NOMO-1 treated with dmso at 0.1 percent for 144 hours (cell line): Measurements from ENCODE around the gene PTPRH.
"Not testable (repeated sequence)": the region's sequence is repeated elsewhere in the genome, so short reads cannot be mapped to it uniquely, and the experiment has no call there.

Experiments
- DNase-seq: peaks from one replicate; lab custom pipeline; 2025; ENCODE audit not compliant: unreplicated experiment; lab: John Stamatoyannopoulos, UW

The PTPRH gene

DNA sequence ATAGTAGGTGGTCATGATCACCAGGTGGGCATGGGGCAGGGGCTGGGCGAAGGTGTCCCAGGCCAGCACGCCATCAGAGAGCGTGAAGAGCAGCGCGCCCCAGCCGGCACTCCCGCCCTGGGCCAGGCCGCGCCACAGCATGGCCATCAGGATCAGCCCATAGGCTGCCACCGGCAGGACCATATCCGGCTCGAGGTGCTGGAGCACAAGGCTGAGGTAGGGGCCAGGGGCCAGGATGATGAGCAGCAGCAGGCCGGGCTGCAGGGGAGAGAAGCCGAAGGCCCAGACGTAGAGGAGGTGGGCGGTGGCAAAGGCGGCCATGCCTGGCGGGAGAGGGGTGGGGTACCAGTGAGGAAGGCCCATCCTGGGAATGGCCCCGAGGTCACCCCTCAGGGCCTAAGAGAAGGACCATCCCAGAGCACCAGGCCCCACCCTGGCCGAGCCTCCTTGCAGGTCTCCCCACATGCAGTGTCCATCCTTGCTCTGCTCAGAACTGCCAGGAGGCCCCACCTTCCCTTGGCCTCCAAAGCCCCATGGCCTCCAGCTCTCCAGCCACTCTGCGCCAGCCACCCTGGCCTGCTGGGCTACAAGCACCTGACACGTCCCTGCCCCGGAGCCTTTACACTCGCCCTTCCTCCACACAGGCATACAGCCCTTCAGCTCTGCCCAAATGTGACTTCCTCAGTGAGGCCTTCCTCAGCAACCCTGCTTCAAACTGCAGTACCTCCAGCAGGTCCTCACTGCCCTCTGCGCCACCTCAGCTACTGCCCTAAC lies 18.1 kb upstream of the PTPRH start:
- DNase-seq, result no peak

- no peak for DNase-seq
These were observed 17.5 kb upstream of the PTPRH start for GRCh38 chr19:55226788-55227187.

DNA sequence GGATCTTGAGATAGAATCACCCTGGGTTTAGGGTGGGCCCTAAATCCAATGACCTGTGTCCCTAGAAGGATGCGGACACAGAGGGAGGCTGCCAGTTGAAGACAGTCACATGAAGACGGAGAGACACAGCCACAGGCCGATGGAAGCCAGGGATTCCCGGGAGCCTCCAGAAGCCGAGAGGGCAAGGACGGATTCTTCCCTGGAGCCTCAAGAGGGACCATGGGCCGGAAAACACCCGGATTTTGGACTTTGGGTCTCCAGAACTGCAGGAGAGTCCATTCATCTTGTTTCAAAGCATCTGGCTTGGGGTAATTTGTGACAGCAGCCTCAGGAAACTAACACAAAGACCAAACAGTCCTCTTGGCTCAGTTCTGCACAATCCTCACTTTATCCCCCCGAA lies 17.0 kb upstream of the PTPRH start:
- DNase-seq, result no peak

DNA sequence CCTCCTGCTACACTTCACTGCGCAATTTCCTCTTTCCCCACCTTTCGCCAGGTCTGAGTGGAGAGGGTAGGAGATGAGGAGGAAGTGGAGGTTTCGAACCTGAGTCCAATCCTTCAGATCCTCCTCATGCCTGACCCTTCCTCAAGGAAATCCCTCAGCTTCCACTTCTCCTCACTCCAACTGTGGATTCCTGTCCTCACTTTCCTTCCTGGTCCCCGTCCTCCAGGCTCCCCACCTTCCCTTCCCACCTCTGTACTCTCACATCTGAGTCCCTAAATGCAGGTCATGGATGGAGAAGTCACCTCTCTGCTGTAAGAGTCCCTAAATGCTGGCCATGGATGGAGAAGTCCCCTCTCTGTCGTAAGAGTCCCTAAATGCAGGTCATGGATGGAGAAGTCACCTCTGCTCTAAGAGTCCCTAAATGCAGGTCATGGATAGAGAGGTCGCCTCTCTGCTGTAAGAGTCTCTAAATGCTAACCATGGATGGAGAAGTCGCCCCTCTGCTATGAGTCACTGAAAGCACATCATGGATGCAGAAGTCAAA lies 16.2 kb upstream of the PTPRH start:
- DNase-seq, result no peak

- not testable (repeated sequence) for DNase-seq
These were observed 15.5 kb upstream of the PTPRH start for GRCh38 chr19:55224679-55225414.

- DNase-seq, result no peak
These were observed 14.9 kb upstream of the PTPRH start for GRCh38 chr19:55224038-55224665.

DNA sequence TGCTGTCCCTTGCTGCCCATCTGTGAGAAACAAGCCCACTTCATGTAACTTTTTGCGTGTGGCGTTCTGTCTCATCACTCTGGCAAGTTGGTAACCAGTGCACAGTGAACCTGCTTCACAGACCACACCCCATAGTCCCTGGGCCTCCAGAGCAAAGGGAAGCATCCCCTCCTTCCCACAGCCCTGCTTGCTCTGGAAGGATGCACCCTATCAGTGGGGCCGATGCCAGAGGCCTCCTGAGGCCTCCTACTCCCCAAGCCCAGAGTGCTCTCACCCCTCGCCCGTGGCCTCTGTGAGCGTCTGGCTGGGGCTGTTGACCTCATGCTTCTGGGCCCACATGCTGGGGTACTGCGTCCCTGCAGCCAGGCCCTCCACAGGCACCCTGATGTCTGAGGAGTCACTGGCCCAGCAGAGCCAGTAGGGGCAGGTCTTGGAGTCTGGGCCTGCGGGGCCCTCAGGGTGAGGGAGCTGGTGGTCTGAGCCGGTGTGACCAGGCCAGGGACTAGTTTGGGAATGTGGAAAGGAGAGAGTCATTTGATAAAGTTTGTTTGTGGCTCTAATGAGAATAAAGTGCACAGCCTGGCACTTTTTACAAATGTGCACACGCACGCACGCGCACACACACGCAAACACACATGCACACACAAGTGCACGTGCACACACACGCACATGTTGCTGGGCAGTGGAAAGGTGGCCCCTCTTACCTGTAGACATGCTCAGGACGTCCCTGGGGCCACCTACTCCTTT lies 14.2 kb upstream of the PTPRH start:
- DNase-seq, result no peak

GRCh38 chr19:55220525-55220924 lies 11.2 kb upstream of the PTPRH start:
- DNase-seq, result no peak

- peak; percentile 99 for DNase-seq
These were observed 7.3 kb upstream of the PTPRH start for GRCh38 chr19:55216461-55217198.

- DNase-seq, result no peak
These were observed 4.2 kb upstream of the PTPRH start for GRCh38 chr19:55213547-55213946.

DNA sequence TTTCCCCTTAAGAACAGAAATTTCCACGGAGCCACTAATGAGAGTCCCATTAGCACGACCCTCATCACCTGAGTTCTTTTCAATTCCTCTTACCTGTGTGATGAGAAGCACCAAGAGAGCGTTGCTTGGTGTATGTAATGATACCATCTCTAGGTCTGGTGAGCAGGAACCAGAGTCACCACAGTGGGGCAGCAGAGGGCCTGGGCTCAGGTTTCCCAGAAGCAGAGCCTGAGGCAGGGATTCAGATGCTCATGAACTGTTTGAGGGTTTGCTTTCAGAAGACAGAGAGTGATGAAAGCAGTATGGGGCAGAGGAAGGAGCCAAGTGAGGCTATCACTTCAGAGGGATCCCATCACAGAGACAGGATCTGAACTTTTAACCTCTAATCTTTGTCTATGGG lies 3.1 kb upstream of the PTPRH start:
- peak; percentile 69 for DNase-seq

DNA sequence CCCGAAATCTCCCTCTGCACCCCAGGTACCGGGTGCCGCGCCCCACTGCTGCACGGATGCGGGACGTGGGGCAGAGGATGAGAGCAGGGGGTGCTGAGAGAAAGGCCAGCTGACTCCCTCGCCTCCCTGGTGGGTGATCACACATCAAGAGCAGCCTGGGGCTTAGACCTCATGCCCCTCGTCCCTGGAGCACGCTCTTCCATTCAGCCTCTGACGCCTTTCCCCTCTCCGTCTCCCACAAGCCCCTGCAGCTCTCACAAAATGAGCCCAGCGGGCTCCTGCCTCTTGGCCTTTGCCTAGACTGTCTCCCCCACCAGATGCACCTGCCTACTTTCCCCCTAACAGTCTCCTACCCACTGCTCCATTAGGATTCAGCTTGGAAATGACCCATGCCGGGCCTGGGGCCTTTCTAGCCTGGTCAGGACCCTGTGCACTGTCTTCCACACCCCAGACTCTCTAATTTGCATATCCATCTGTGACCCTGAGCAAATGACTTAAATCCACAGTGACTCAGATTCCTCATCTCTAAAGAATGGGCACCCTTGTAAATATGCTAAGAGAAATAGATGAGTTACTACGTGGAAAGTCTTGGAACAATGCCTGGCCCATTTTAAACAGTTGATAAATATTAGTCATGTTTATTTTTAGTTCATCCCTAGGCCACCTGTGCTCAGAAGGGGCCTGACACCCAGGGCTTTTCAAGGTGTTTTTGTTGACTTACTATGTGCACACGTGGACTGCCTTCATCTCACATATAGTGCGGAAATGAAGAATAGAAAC lies 582 bp upstream of the PTPRH start:
- no peak for DNase-seq

- DNase-seq, result peak; percentile 78
These were observed 2.4 kb downstream of the PTPRH start for GRCh38 chr19:55206664-55207500.

GRCh38 chr19:55202199-55202598 lies 7.1 kb downstream of the PTPRH start:
- DNase-seq, result not testable (repeated sequence)

DNA sequence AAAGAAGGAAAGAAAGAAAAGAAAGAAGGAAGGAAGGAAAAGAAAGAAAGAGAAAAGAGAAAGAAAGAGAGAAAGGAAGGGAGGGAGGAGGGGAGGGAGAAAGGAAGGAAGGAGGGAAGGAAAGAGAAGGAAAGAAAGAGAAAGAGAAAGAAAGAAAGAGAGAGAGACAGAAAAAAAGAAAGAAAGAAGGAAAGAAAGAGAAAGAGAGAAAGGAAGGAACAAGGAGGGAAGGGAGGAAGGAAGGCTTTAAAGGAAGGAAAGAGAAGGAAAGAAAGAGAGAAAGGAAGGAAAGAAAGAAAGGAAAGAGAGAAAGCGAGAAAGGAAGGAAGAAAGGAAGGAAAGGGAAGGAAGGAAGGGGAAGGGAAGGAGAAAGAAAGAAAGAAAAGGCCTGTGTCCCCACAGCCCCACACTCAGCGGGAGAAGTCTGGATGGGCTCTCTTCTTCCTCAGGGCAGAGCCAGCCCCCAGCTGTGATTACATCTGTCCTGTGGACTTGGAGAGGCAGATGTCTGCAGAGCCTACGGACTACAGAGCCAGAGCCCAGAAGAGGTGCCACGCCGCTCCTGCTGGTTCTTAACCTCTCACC lies 9.6 kb downstream of the PTPRH start:
- DNase-seq, result no peak

GRCh38 chr19:55198651-55199050 lies 10.7 kb downstream of the PTPRH start:
- no peak for DNase-seq

- no peak for DNase-seq
These were observed 11.8 kb downstream of the PTPRH start for GRCh38 chr19:55197528-55197927.

DNA sequence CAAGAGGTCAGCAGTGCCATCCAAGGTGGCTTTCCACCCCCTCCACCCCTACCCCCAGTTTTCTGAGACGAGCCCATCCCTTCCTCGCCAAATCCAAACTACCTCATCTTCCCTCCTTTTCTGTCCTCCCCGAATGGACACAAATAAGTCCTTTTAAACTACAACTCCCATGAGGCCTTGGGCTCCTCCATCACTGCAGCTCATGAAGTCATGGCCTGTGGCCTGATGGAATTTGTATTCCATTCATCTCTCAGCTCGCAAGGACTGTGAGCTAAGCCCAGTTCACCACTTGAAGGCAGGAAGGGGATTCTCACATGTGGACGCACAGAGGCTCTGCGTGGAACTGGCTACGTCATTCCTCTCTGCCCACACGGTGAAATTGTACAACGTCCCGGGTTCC lies 12.5 kb downstream of the PTPRH start:
- DNase-seq, result no peak
